Measurements from ENCODE around the gene MRFAP1. TPM values are rescaled to one million over a fixed set of nuclear protein-coding genes. Genes with fewer than 3 reads are reported as not detected.

The MRFAP1 gene
- total RNA-seq, 4 donors from 2014 or later = 116 to 338 (median 155) TPM

DNA sequence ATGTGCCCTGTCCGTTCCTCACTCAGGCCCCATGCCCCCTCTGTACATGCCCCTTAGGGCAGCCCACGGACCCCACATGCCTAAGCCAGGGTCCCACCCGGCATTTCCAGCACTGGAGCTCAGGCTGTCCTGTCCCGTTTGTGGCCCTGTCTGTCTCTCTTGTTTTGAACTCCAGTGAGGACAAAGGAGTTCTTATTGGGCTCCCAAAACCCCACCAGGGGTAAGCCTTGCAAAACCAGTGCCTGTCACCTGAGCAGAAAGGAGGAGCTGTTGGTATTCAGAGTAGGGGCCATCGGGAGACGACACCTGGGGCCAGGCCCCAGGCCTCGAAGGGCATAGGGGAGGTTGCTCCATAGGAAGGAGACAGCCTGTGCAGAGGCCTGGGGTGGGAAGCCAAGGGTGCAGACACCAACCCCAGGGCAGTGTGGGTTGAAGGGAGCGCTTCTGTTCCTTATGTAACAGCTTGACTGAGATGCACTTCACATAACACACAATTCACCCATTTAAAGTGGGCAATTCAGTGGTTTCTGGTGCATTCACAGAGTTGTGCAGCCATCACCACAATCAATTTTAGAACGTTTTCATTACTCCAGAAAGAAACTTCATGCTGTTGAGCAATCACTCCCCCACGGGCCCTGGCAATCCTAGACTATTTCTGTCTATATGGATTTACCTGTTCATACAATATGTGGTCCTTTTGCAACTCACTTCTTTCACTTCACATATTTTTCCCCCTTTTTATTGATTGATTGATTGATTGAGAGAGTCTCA, 33.8 kb upstream of the MRFAP1 start:
- no peak overlapping the region for H3K4me3 ChIP-seq
- peaks cover 0 to 13% (median 0%) of the 10 kb centered on the region in 4 donors for H3K9me3 ChIP-seq
- peaks cover 0 to 87% (median 0%) of the 10 kb centered on the region in 3 donors for H3K36me3 ChIP-seq
- TF ChIP-seq POLR2A (IDR thresholded peaks at IDR 0.05) = no peak
- TF ChIP-seq, protein P1, sequence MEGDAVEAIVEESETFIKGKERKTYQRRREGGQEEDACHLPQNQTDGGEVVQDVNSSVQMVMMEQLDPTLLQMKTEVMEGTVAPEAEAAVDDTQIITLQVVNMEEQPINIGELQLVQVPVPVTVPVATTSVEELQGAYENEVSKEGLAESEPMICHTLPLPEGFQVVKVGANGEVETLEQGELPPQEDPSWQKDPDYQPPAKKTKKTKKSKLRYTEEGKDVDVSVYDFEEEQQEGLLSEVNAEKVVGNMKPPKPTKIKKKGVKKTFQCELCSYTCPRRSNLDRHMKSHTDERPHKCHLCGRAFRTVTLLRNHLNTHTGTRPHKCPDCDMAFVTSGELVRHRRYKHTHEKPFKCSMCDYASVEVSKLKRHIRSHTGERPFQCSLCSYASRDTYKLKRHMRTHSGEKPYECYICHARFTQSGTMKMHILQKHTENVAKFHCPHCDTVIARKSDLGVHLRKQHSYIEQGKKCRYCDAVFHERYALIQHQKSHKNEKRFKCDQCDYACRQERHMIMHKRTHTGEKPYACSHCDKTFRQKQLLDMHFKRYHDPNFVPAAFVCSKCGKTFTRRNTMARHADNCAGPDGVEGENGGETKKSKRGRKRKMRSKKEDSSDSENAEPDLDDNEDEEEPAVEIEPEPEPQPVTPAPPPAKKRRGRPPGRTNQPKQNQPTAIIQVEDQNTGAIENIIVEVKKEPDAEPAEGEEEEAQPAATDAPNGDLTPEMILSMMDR (IDR thresholded peaks at IDR 0.05) = no peak
- H3K27me3 ChIP-seq = no peaks in the 10 kb centered on the region
- H3K27ac ChIP-seq = no peak overlapping the region
- no peaks in the 10 kb centered on the region for H3K4me1 ChIP-seq
- DNase-seq = no peak

DNA sequence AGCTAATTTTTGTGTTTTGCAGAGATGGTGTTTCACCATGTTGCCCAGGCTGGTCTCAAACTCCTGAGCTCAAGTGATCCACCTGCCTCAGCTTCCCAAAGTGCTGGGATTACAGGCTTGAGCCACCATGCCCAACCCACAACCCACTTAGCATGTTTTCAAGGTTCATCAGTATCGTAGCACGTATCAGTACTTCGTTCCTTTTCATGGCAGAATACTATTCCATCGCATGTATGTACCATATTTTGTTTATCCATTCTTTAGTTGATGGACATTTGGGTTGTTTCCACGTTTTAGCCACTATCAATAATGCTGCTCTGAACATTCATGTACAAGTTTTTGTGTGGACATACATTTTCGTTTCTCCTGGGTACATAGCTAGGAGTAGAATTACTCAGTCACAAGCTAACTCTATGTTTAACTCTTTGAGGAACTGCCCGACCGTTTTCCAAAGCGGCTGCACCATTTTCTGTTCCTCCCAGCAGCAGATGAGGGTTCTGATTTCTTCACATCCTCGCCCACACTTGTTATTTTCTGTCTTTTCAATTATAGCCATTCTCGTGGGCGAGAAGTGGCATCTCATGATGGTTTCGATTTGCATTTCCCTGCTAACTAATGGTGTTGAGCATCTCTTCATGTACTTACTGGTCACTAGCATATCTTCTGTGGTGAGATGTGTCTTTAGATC, 33.0 kb upstream of the MRFAP1 start:
- Histone ChIP-seq H3K4me3 (no peak overlapping the region), H3K27ac (no peak overlapping the region), H3K9me3 (peaks cover 0 to 13% (median 0%) of the 10 kb centered on the region in 4 donors), H3K27me3 (no peaks in the 10 kb centered on the region), H3K36me3 (peaks cover 0 to 86% (median 0%) of the 10 kb centered on the region in 3 donors), H3K4me1 (no peaks in the 10 kb centered on the region)
- DNase-seq = no peak
- no peak for TF ChIP-seq POLR2A (IDR thresholded peaks at IDR 0.05)
- TF ChIP-seq, protein P1 (IDR thresholded peaks at IDR 0.05) = no peak

DNA sequence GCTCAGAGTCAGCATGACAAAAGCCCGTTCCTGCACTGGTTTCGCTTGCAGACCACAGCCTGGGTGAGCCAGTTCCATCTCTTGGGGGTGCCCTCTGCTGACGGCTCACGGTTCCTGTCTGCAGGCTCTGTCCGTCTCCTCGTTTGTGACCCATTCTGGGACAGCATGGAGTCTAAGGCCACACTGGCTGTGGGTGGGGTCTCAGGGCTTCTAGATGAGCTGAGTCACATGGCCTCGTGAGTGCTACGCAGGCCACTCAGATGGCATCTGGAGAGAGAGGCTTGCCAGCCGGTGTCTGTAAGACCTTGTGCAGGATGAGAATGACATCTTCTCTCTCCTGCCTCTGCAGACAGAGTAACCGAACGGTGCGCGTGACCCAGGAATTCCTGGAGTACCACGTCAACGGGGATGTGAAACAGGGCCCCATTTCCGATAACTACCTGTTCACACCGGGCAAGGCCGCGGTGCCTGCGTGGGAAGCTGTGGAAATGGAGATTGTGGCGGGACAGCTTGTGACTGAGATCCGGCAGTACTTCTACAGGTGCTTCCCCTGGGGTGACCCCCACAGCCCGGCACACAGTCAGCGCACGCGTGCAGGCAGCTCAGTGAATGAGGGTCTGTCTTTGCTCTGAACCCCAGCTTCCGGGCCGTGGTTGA, 31.6 kb upstream of the MRFAP1 start:
- peaks cover 0 to 13% (median 0%) of the 10 kb centered on the region in 4 donors for H3K9me3 ChIP-seq
- peaks cover 0 to 79% (median 0%) of the 10 kb centered on the region in 3 donors for H3K36me3 ChIP-seq
- no peak overlapping the region for H3K4me3 ChIP-seq

DNA sequence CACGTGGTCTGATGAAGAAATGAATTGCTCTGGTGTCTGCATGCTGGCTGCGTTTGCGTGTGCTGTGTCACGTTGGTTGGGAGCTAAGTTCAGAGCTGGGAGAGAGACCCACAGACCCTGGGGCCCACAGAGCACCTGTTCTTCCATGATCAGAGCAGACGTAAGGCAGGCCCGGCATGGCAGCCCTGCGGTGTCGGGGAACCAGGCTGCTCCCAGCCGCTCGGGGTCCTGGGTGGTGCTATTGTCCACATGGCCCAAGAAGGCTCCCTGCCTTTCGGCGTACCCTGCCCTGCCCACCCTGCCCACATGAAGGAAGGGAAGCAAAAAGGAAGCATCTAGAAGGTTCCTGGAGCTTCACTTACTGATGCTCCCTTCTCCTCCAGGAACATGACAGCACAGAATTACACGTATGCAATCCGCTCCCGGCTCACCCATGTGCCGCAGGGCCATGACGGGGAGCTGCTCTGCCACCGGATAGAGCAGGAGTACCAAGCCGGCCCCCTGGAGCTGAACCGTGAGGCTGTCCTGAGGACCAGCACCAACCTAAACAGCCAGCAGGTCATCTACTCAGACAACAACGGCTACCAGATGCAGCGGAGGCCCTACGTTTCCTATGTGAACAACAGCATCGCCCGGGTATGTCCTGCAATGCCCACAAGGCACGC, 30.9 kb upstream of the MRFAP1 start:
- Histone ChIP-seq H3K4me3 (no peak overlapping the region), H3K27ac (no peak overlapping the region), H3K4me1 (no peaks in the 10 kb centered on the region), H3K27me3 (no peaks in the 10 kb centered on the region), H3K36me3 (peaks cover 0 to 79% (median 0%) of the 10 kb centered on the region in 3 donors), H3K9me3 (peaks cover 0 to 7% (median 0%) of the 10 kb centered on the region in 4 donors)
- DNase-seq = no peak
- no peak for TF ChIP-seq POLR2A (IDR thresholded peaks at IDR 0.05)
- TF ChIP-seq, protein P1 (IDR thresholded peaks at IDR 0.05) = no peak

More for the DNA sequence above, 31.6 kb upstream of the MRFAP1 start:
- Histone ChIP-seq H3K27ac (no peak overlapping the region), H3K27me3 (no peaks in the 10 kb centered on the region), H3K4me1 (no peaks in the 10 kb centered on the region)
- no peak for DNase-seq
- no peak for TF ChIP-seq POLR2A (IDR thresholded peaks at IDR 0.05)
- TF ChIP-seq, protein P1 (IDR thresholded peaks at IDR 0.05) = no peak

DNA sequence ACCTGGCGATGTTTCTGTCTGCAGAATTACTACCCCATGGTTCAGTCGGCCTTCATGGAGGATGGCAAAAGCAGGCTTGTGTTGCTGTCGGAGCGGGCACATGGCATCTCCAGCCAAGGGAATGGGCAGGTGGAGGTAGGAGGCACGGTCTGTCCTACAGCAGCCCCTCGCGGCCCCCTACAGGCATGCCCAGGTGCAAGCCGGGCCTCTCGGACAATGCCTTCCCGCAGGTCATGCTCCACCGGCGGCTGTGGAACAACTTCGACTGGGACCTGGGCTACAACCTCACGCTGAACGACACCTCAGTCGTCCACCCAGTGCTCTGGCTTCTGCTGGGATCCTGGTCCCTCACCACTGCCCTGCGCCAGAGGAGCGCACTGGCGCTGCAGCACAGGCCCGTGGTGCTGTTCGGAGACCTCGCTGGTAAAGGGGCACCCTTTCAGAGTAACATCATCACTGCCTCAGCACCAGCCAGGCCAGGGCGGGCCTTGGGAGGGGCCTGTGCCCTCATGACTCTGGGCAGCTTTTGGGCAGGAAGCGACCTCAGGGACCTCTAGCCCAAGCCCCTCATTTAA, 29.5 kb upstream of the MRFAP1 start:
- DNase-seq = peak in 1 of 3 donors; percentile 5
- Histone ChIP-seq H3K4me3 (no peak overlapping the region), H3K27ac (no peak overlapping the region), H3K27me3 (no peaks in the 10 kb centered on the region), H3K4me1 (no peaks in the 10 kb centered on the region), H3K36me3 (peaks cover 0 to 78% (median 0%) of the 10 kb centered on the region in 3 donors), H3K9me3 (no peaks in the 10 kb centered on the region)
- no peak for TF ChIP-seq POLR2A (IDR thresholded peaks at IDR 0.05)
- TF ChIP-seq, protein P1 (IDR thresholded peaks at IDR 0.05) = no peak
